ENCODE measurements around the gene ELOB. TPM values are rescaled to one million over a fixed set of nuclear protein-coding genes. Genes with fewer than 3 reads are reported as not detected.

The ELOB gene
- total RNA-seq, 1 experiment from 2014 or later = 319 TPM

DNA sequence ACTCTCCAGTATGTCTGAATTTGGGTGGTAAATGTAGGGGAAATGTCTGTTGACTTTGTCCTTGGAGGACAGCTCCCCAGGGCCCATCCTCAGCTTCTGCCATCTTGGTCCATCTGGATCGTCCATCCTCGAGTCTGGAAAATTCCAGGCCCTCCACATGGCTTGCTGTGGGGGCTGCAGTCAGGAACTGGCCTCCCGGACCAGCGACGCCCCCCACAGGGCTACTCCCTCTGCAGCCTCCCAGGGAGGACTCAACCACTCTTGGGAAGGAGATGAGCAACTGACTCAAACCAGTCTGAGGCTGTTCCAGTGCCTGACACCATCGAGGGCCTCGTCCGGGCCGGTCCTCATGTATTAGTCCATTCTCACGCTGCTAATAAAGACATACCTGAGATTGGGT, 47.5 kb upstream of the ELOB start:
- Histone ChIP-seq H2BK5ac (ENCODE audit: insufficient read length, low read length) (no peak overlapping the region), H2BK20ac (ENCODE audit: low read depth, low read length, poor library complexity, severe bottlenecking) (no peak overlapping the region), H2BK12ac (ENCODE audit: insufficient read length, low read depth, low read length) (no peak overlapping the region), H3K18ac (ENCODE audit: insufficient read length, low read depth, low read length) (no peak overlapping the region), H3K9ac (ENCODE audit: extremely low read depth, insufficient read length, low read length) (no peak overlapping the region), H3K4me2 (ENCODE audit: insufficient read depth, insufficient read length, low read length) (no peak overlapping the region), H3K23ac (ENCODE audit: insufficient read length, low read depth, low read length) (no peak overlapping the region), H4K5ac (ENCODE audit: insufficient read length, low read depth, low read length) (no peak overlapping the region), H3K23me2 (ENCODE audit: insufficient read length, low read depth, low read length, poor library complexity, severe bottlenecking) (no peaks in the 10 kb centered on the region), H3T11ph (ENCODE audit: low read length) (no peak overlapping the region), H3K27me3 (ENCODE audit: insufficient read depth, low read length) (no peaks in the 10 kb centered on the region), H3K79me1 (ENCODE audit: insufficient read depth, low read depth, low read length, poor library complexity, severe bottlenecking) (no peaks in the 10 kb centered on the region), H4K20me1 (ENCODE audit: control insufficient read depth, insufficient read depth, insufficient read length) (no peaks in the 10 kb centered on the region), H3K4ac (ENCODE audit: low read depth, low read length) (no peak overlapping the region), H3K9me3 (ENCODE audit: control insufficient read depth, low read depth, low read length) (no peaks in the 10 kb centered on the region), H4K91ac (ENCODE audit: insufficient read length, low read depth, low read length) (no peak overlapping the region), H2AFZ (ENCODE audit: low read length) (no peak overlapping the region), H3K27ac (ENCODE audit: insufficient read length, low read depth, low read length) (no peak overlapping the region), H3K56ac (ENCODE audit: insufficient read length, low read depth, low read length) (no peak overlapping the region), H4K8ac (replicated peaks; ENCODE audit: insufficient read length, low read depth, low read length) (no peak overlapping the region), H2BK120ac (ENCODE audit: low read depth, low read length, poor library complexity, severe bottlenecking) (no peak overlapping the region), H3K14ac (ENCODE audit: insufficient read depth, low read length) (no peak overlapping the region), H3K79me2 (ENCODE audit: insufficient read depth, low read length) (no peaks in the 10 kb centered on the region), H3K4me1 (ENCODE audit: insufficient read depth, low read length) (no peaks in the 10 kb centered on the region), H2BK15ac (ENCODE audit: low read depth, low read length) (no peak overlapping the region), H2AK5ac (ENCODE audit: insufficient read length, low read length) (no peak overlapping the region)
- Mint-ChIP-seq H3K4me1 (no peaks in the 10 kb centered on the region), H3K4me3 (no peak overlapping the region; a peak in 1 of 5 replicates), H3K36me3 (ENCODE audit: insufficient read depth in 1 of 3, low read depth in 3 of 3) (no peaks in the 10 kb centered on the region; a peak in 1 of 7 replicates), H3K27me3 (ENCODE audit: low read depth) (no peaks in the 10 kb centered on the region), H3K9me3 (no peaks in the 10 kb centered on the region), H3K27ac (no peak overlapping the region)
- no peak for DNase-seq
- TF ChIP-seq, protein P1, sequence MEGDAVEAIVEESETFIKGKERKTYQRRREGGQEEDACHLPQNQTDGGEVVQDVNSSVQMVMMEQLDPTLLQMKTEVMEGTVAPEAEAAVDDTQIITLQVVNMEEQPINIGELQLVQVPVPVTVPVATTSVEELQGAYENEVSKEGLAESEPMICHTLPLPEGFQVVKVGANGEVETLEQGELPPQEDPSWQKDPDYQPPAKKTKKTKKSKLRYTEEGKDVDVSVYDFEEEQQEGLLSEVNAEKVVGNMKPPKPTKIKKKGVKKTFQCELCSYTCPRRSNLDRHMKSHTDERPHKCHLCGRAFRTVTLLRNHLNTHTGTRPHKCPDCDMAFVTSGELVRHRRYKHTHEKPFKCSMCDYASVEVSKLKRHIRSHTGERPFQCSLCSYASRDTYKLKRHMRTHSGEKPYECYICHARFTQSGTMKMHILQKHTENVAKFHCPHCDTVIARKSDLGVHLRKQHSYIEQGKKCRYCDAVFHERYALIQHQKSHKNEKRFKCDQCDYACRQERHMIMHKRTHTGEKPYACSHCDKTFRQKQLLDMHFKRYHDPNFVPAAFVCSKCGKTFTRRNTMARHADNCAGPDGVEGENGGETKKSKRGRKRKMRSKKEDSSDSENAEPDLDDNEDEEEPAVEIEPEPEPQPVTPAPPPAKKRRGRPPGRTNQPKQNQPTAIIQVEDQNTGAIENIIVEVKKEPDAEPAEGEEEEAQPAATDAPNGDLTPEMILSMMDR (conservative IDR thresholded peaks at IDR 0.05) = no peak
- WGBS (ENCODE audit: extremely low coverage, insufficient read length, low lambda C conversion rate) = no CpG with 5 or more reads among the region's 10 CpGs
